PFSK-1 (cell line): Measurements from ENCODE around the gene RNF138.

Source experiments
- SIN3A ChIP-seq: IDR thresholded peaks from 2 replicates; pipeline ENCODE4 v1.6.1; 2012; ENCODE audit warnings: mild to moderate bottlenecking, low read length, moderate library complexity, borderline replicate concordance; ENCODE audit not compliant: insufficient read depth
- TAF1 ChIP-seq: IDR thresholded peaks from 2 replicates; pipeline ENCODE4 v1.6.1; 2012; ENCODE audit warnings: low read length, control low read depth, borderline replicate concordance; ENCODE audit not compliant: insufficient read depth

DNA sequence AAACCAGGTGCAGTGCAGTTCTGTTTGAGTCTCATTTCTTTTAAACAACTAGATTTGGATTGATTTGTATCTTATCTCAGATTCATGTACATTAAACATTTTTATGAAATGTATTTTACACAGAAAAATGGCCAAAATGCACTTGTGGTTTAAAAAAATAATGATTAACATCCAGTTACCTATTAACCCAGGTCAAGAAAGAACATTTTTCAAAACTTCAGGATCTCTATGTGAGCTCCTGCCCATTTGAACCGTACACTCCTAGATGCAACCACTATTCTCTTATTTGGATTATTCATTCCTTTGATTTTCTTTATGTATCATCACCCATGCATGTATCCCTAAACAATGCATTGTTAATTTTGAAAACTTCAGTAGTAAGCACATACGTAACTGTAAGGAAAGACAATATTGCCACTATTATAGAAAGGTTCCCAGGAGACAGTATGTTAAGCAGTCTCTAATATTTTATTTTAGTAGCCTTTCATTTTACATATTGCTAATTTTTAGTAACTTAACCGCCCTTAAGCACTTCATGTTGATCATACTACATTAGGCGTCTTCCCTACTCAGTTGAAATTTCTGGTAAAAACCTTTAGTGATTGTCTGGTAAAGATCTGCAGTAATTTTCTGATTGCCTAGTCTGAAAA, 22.7 kb downstream of the RNF138 start:
- TF ChIP-seq TAF1 = no peak
- TF ChIP-seq SIN3A = no peak
